T-cell (primary cell): ENCODE results near the gene NRG3. TPM values are rescaled to one million over a fixed set of nuclear protein-coding genes. Genes with fewer than 3 reads are reported as not detected.
"Not testable (repeated sequence)": the region's sequence is repeated elsewhere in the genome, so short reads cannot be mapped to it uniquely, and the experiment has no call there.

ENCODE experiments used
- ATAC-seq, 4 experiments: fragments of 200-7000 bp in 3 of 4; fragments of 150-1000 bp in 1 of 4; cut with Tn5 transposase; replicated peaks in 1 of 4; 1 replicate in 3 of 4; 2 replicates in 1 of 4; pipeline ENCODE4 v1.10.0; 2021; ENCODE audit warnings: moderate library complexity in 3 of 4, mild to moderate bottlenecking in 2 of 4, moderate number of reproducible peaks in 1 of 4
- CTCF ChIA-PET, 2 donors: fragments of 300-600 bp; sonication (Branson Sonifier 250); formaldehyde crosslinking; loops; one replicate each; lab custom pipeline; 2022; ENCODE audit warnings: antibody characterized with exemption in 2 of 2; lab: Charles Lee
- POLR2A ChIA-PET, 2 donors: fragments of 300-600 bp; sonication (Branson Sonifier 250); formaldehyde crosslinking; loops; one replicate each; lab custom pipeline; 2022; ENCODE audit warnings: antibody characterized with exemption in 2 of 2; lab: Charles Lee
- DNase-seq, 35 experiments: peaks; one replicate each; pipeline versions ENCODE4 v3.0.0 to v3.0.0-alpha.2; 2013 to 2023
- H3K27ac ChIP-seq: one replicate; pipeline ENCODE4 v1.5.1; 2013; ENCODE audit warnings: low read length
- H3K27me3 ChIP-seq, 2 experiments: replicated peaks in 1 of 2; 1 replicate in 1 of 2; 2 replicates in 1 of 2; pipeline versions ENCODE4 v1.6.1 to v1.7.0; 2013; ENCODE audit warnings: low read length in 1 of 2, mixed read lengths in 1 of 2; ENCODE audit not compliant: control insufficient read depth in 2 of 2, insufficient read depth in 2 of 2; ENCODE audit errors: extremely low read depth in 1 of 2
- H3K36me3 ChIP-seq, 2 donors: 1 replicate in 1 of 2; 2 replicates in 1 of 2; pipeline versions ENCODE4 v1.6.1 to v1.7.0; 2013; ENCODE audit warnings: low read length in 1 of 2; ENCODE audit not compliant: control insufficient read depth in 2 of 2, insufficient read depth in 1 of 2; ENCODE audit errors: extremely low read depth in 1 of 2
- H3K4me1 ChIP-seq, 2 experiments: 1 replicate in 1 of 2; 2 replicates in 1 of 2; pipeline versions ENCODE4 v1.6.1 to v1.7.0; 2013; ENCODE audit warnings: low read length in 2 of 2, mixed read lengths in 1 of 2; ENCODE audit not compliant: insufficient read depth in 2 of 2, control insufficient read depth in 1 of 2; ENCODE audit errors: extremely low read depth in 1 of 2
- H3K4me3 ChIP-seq, 2 donors: 1 replicate in 1 of 2; 2 replicates in 1 of 2; pipeline versions ENCODE4 v1.5.1 to v1.7.0; 2013; ENCODE audit warnings: mild to moderate bottlenecking in 2 of 2, low read length in 1 of 2, moderate library complexity in 1 of 2; ENCODE audit not compliant: control insufficient read depth in 1 of 2; ENCODE audit errors: extremely low read depth in 1 of 2
- H3K9me3 ChIP-seq: 2 replicates; pipeline ENCODE4 v1.7.0; 2013
- H3K27ac Mint-ChIP-seq, 2 donors: one replicate each; pipeline ENCODE4 v1.8.0; 2020 to 2021; ENCODE audit warnings: mild to moderate bottlenecking in 2 of 2, mixed read lengths in 2 of 2
- H3K27me3 Mint-ChIP-seq, 2 donors: one replicate each; pipeline ENCODE4 v1.8.0; 2021 to 2022; ENCODE audit warnings: mixed read lengths in 2 of 2
- H3K36me3 Mint-ChIP-seq: one replicate; pipeline ENCODE4 v1.8.0; 2021; ENCODE audit warnings: mixed read lengths
- H3K4me1 Mint-ChIP-seq, 3 donors: one replicate each; pipeline ENCODE4 v1.8.0; 2020 to 2022; ENCODE audit warnings: mixed read lengths in 3 of 3, mild to moderate bottlenecking in 1 of 3
- H3K4me3 Mint-ChIP-seq, 3 donors: one replicate each; pipeline ENCODE4 v1.8.0; 2020 to 2022; ENCODE audit warnings: mild to moderate bottlenecking in 3 of 3, mixed read lengths in 3 of 3, moderate library complexity in 3 of 3
- H3K9me3 Mint-ChIP-seq, 3 donors: one replicate each; pipeline ENCODE4 v1.8.0; 2020 to 2022; ENCODE audit warnings: mixed read lengths in 3 of 3
- WGBS: methylation state at CpG from one replicate; pipeline ENCODE4 v1.1.5; 2013; ENCODE audit warnings: missing lambda C conversion rate; ENCODE audit not compliant: insufficient coverage; 5-methylcytosine and 5-hydroxymethylcytosine counted together
- total RNA-seq, 35 experiments: library from RNA in 6 of 35; stranded (reverse) in 6 of 35; fragments of 120-200 nt in 1 of 35; gene quantifications; one replicate each; pipeline versions ENCODE4 v1.2.1 to v1.2.4 and lab custom pipeline; 2013 to 2026

NRG3 gene
- total RNA-seq, 5 donors from 2014 or later (not counting 1 experiment from before 2014, with no cell fraction given): 0.12 TPM; not detected in 4

DNA sequence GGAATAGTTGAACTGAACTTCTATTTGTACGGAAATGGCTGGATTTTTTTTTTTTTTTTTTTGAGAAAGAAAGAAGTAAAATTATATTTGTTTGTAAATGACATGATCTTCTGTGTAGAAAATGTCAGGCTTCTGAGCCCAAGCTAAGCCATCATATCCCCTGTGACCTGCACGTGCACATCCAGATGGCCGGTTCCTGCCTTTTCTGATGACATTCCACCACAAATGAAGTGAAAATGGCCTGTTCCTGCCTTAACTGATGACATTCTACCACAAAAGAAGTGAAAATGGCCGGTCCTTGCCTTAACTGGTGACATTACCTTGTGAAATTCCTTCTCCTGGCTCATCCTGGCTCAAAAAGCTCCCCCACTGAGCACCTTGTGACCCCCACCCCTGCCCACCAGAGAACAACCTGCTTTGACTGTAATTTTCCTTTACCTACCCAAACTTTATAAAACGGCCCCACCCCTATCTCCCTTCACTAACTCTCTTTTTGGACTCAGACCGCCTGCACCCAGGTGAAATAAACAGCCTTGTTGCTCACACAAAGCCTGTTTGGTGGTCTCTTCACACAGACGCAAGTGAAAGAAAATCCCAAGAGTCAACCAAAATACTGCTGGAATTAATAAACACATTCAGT is 1085.5 kb downstream of the NRG3 start:
- H3K27ac ChIP-seq, H3K4me3 ChIP-seq, H3K27me3 Mint-ChIP-seq, DNase-seq, POLR2A ChIA-PET, H3K36me3 Mint-ChIP-seq, CTCF ChIA-PET, H3K27ac Mint-ChIP-seq, H3K4me3 Mint-ChIP-seq, H3K36me3 ChIP-seq, H3K4me1 Mint-ChIP-seq, H3K27me3 ChIP-seq, ATAC-seq, H3K9me3 ChIP-seq, H3K4me1 ChIP-seq: not testable (repeated sequence)
- peaks cover 0 to 11% (median 5%) of the 10 kb centered on the region in 3 donors for H3K9me3 Mint-ChIP-seq
- 52% methylated on average over 5 of the region's 7 CpGs for WGBS

DNA sequence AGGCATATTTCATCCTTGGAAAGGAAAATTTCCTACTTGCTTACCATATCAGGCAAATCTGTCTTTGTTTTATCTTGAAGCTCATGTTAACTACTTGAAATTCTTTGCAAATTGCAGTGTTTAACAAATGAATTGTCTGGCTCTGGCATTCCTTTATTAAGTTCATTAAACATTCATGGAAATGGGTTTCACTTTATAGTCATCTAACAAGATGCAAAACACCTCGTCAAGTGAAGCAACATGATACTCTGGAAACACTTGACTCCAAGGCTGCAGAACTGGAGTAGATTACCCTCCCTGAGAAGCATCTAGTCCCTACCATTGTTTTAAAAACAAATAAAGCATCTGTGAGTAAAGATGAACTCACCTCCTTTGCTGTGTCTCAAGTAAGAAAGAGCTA is 1086.9 kb downstream of the NRG3 start:
- POLR2A ChIA-PET: interaction anchor here in 1 of 2 donors (0.7 kb wide), 1 partner anchor 58 kb away, joined by 3 read pairs; no protein-coding TSS in a partner anchor
- no peaks in the 10 kb centered on the region for H3K4me1 Mint-ChIP-seq

GRCh38 chr10:82966130-82966529 is 1091.1 kb downstream of the NRG3 start:
- Histone ChIP-seq H3K4me3 (no peak overlapping the region), H3K27ac (no peak overlapping the region), H3K9me3 (no peaks in the 10 kb centered on the region), H3K4me1 (no peaks in the 10 kb centered on the region), H3K27me3 (no peaks in the 10 kb centered on the region), H3K36me3 (no peaks in the 10 kb centered on the region)
- Mint-ChIP-seq H3K4me3 (no peak overlapping the region), H3K27ac (no peak overlapping the region), H3K9me3 (peaks cover 0 to 8% (median 0%) of the 10 kb centered on the region in 3 donors), H3K27me3 (no peaks in the 10 kb centered on the region), H3K36me3 (no peaks in the 10 kb centered on the region), H3K4me1 (no peaks in the 10 kb centered on the region)
- ChIA-PET POLR2A (no interaction called here), CTCF (no interaction called here)
- no CpG with 5 or more reads among the region's 2 CpGs for WGBS
- DNase-seq (no peak), ATAC-seq (no peak)

More for the DNA sequence above, 1086.9 kb downstream of the NRG3 start:
- DNase-seq (no peak), ATAC-seq (no peak)
- no CpG with 5 or more reads among the region's 1 CpG for WGBS
- Histone ChIP-seq H3K27me3 (no peaks in the 10 kb centered on the region), H3K9me3 (no peaks in the 10 kb centered on the region), H3K27ac (no peak overlapping the region), H3K4me3 (no peak overlapping the region), H3K4me1 (no peaks in the 10 kb centered on the region), H3K36me3 (no peaks in the 10 kb centered on the region)
- Mint-ChIP-seq H3K9me3 (peaks cover 0 to 6% (median 3%) of the 10 kb centered on the region in 3 donors), H3K36me3 (no peaks in the 10 kb centered on the region), H3K4me3 (no peak overlapping the region), H3K27me3 (no peaks in the 10 kb centered on the region), H3K27ac (no peak overlapping the region)
- CTCF ChIA-PET: no interaction called here

GRCh38 chr10:82968533-82968932 is 1093.5 kb downstream of the NRG3 start:
- ChIA-PET POLR2A (no interaction called here), CTCF (no interaction called here)
- H3K36me3 Mint-ChIP-seq: no peaks in the 10 kb centered on the region
- no peak overlapping the region for H3K27ac Mint-ChIP-seq
- Histone ChIP-seq H3K36me3 (no peaks in the 10 kb centered on the region), H3K4me3 (no peak overlapping the region), H3K9me3 (no peaks in the 10 kb centered on the region), H3K27ac (no peak overlapping the region), H3K27me3 (no peaks in the 10 kb centered on the region), H3K4me1 (no peaks in the 10 kb centered on the region)
- H3K9me3 Mint-ChIP-seq: peaks cover 0 to 8% (median 0%) of the 10 kb centered on the region in 3 donors
- DNase-seq (no peak), ATAC-seq (no peak)
- H3K4me3 Mint-ChIP-seq: no peak overlapping the region
- H3K27me3 Mint-ChIP-seq: no peaks in the 10 kb centered on the region
- 93% methylated on average over 2 of the region's 5 CpGs for WGBS
- no peaks in the 10 kb centered on the region for H3K4me1 Mint-ChIP-seq

- H3K4me3 Mint-ChIP-seq: no peak overlapping the region
- no peak for ATAC-seq
- Histone ChIP-seq H3K36me3 (no peaks in the 10 kb centered on the region), H3K27me3 (no peaks in the 10 kb centered on the region), H3K9me3 (no peaks in the 10 kb centered on the region), H3K27ac (no peak overlapping the region), H3K4me1 (no peaks in the 10 kb centered on the region), H3K4me3 (no peak overlapping the region)
- H3K4me1 Mint-ChIP-seq: no peaks in the 10 kb centered on the region
- ChIA-PET POLR2A (no interaction called here), CTCF (no interaction called here)
- H3K27me3 Mint-ChIP-seq: no peaks in the 10 kb centered on the region
- DNase-seq: no peak
- H3K36me3 Mint-ChIP-seq: no peaks in the 10 kb centered on the region
- H3K27ac Mint-ChIP-seq: no peak overlapping the region
- WGBS: no CpG with 5 or more reads among the region's 1 CpG
- peaks cover 0 to 7% (median 0%) of the 10 kb centered on the region in 3 donors for H3K9me3 Mint-ChIP-seq
These were observed 1094.4 kb downstream of the NRG3 start for GRCh38 chr10:82969405-82969804.

GRCh38 chr10:82980321-82980720 is 1105.3 kb downstream of the NRG3 start:
- ATAC-seq (no peak), DNase-seq (no peak)
- no peaks in the 10 kb centered on the region for H3K27me3 Mint-ChIP-seq
- Histone ChIP-seq H3K4me1 (no peaks in the 10 kb centered on the region), H3K27me3 (no peaks in the 10 kb centered on the region), H3K27ac (no peak overlapping the region), H3K4me3 (no peak overlapping the region), H3K36me3 (no peaks in the 10 kb centered on the region), H3K9me3 (no peaks in the 10 kb centered on the region)
- CTCF ChIA-PET: no interaction called here
- WGBS: 64% methylated on average over 4 of the region's 5 CpGs
- H3K36me3 Mint-ChIP-seq: no peaks in the 10 kb centered on the region
- peaks cover 0 to 5% (median 4%) of the 10 kb centered on the region in 3 donors for H3K9me3 Mint-ChIP-seq
- no peak overlapping the region for H3K4me3 Mint-ChIP-seq
- POLR2A ChIA-PET: no interaction called here
- H3K27ac Mint-ChIP-seq: no peak overlapping the region
- H3K4me1 Mint-ChIP-seq: no peaks in the 10 kb centered on the region
